Suppressor macrophage (primary cell): ENCODE data around the gene ATP6V0C.
"Not testable (repeated sequence)": the region's sequence is repeated elsewhere in the genome, so short reads cannot be mapped to it uniquely, and the experiment has no call there.

Source experiments
- DNase-seq, 4 experiments: peaks; one replicate each; pipeline ENCODE4 v3.0.0-alpha.2; 2020 to 2022

The ATP6V0C gene

GRCh38 chr16:2475413-2476344, 38.1 kb upstream of the ATP6V0C start:
- peak in 1 of 4 experiments; percentile 46 for DNase-seq

- no peak for DNase-seq
Observed at GRCh38 chr16:2476345-2476720, 37.4 kb upstream of the ATP6V0C start.

GRCh38 chr16:2476741-2477140, 37.0 kb upstream of the ATP6V0C start:
- DNase-seq, result no peak

- no peak for DNase-seq
Observed at GRCh38 chr16:2477327-2477726, 36.4 kb upstream of the ATP6V0C start.

GRCh38 chr16:2478279-2478678, 35.5 kb upstream of the ATP6V0C start:
- no peak for DNase-seq

- not testable (repeated sequence) for DNase-seq
Observed at GRCh38 chr16:2479996-2480395, 33.8 kb upstream of the ATP6V0C start.

GRCh38 chr16:2480948-2481347, 32.8 kb upstream of the ATP6V0C start:
- no peak for DNase-seq

GRCh38 chr16:2481676-2482075, 32.1 kb upstream of the ATP6V0C start:
- no peak for DNase-seq

- no peak for DNase-seq
Observed at GRCh38 chr16:2482249-2482648, 31.5 kb upstream of the ATP6V0C start.

GRCh38 chr16:2482708-2483534, 30.8 kb upstream of the ATP6V0C start:
- DNase-seq, result peak; percentile 68 to 83 (median 73)

GRCh38 chr16:2483939-2484897, 29.5 kb upstream of the ATP6V0C start:
- no peak for DNase-seq

- DNase-seq, result no peak
Observed at GRCh38 chr16:2484898-2485508, 28.7 kb upstream of the ATP6V0C start.

GRCh38 chr16:2485811-2486507, 27.8 kb upstream of the ATP6V0C start:
- DNase-seq, result peak; percentile 14 to 46 (median 32)

GRCh38 chr16:2486645-2487516, 26.9 kb upstream of the ATP6V0C start:
- DNase-seq, result peak; percentile 68 to 86 (median 78)

GRCh38 chr16:2487517-2487842, 26.3 kb upstream of the ATP6V0C start:
- no peak for DNase-seq

GRCh38 chr16:2487903-2488531, 25.7 kb upstream of the ATP6V0C start:
- peak; percentile 69 to 88 (median 80) for DNase-seq

- DNase-seq, result no peak
Observed at GRCh38 chr16:2489581-2489980, 24.2 kb upstream of the ATP6V0C start.

GRCh38 chr16:2490190-2491105, 23.3 kb upstream of the ATP6V0C start:
- no peak for DNase-seq

GRCh38 chr16:2492292-2492691, 21.5 kb upstream of the ATP6V0C start:
- no peak for DNase-seq
